HepG2 (cell line): ENCODE measurements around the gene CAPZB. TPM values are rescaled to one million over a fixed set of nuclear protein-coding genes. Genes with fewer than 3 reads are reported as not detected.

Source experiments
- ARID5B ChIP-seq: IDR thresholded peaks from 2 replicates; pipeline ENCODE4 v1.4.0; 2020; ENCODE audit warnings: mild to moderate bottlenecking, missing genetic modification reagents
- CAMTA2 ChIP-seq: sonication (generic); formaldehyde crosslinking; IDR thresholded peaks from 2 replicates; pipeline ENCODE4 v1.4.0; 2020; ENCODE audit warnings: mild to moderate bottlenecking, missing genetic modification reagents, borderline replicate concordance
- CEBPZ ChIP-seq: IDR thresholded peaks from 2 replicates; pipeline ENCODE4 v1.6.1; 2012; ENCODE audit warnings: low read length, improper control_type of control experiment
- NR1H2 ChIP-seq: sonication (generic); formaldehyde crosslinking; IDR thresholded peaks from 2 replicates; pipeline ENCODE4 v1.8.1; 2022; ENCODE audit warnings: low read depth, missing genetic modification reagents, borderline replicate concordance
- POLR2AphosphoS2 ChIP-seq: IDR thresholded peaks from 2 replicates; pipeline ENCODE4 v1.6.1; 2011; ENCODE audit warnings: low read depth, low read length, improper control_type of control experiment
- RBAK ChIP-seq: sonication (generic); formaldehyde crosslinking; IDR thresholded peaks from 2 replicates; pipeline ENCODE4 v1.5.1; 2020; ENCODE audit warnings: mild to moderate bottlenecking, missing genetic modification reagents
- SYNCRIP ChIP-seq: fragments of 200-400 bp; formaldehyde crosslinking; IDR thresholded peaks from 2 replicates; pipeline ENCODE4 v1.6.1; 2018; ENCODE audit warnings: mild to moderate bottlenecking, low read depth, low read length; ENCODE audit not compliant: insufficient read depth
- TRAFD1 ChIP-seq: sonication (generic); formaldehyde crosslinking; IDR thresholded peaks from 2 replicates; pipeline ENCODE4 v1.5.1; 2020; ENCODE audit warnings: missing genetic modification reagents, mild to moderate bottlenecking, borderline replicate concordance
- ZNF446 ChIP-seq: sonication (generic); formaldehyde crosslinking; IDR thresholded peaks from 2 replicates; pipeline ENCODE4 v1.5.0; 2020; ENCODE audit warnings: mild to moderate bottlenecking, missing genetic modification reagents
- ZNF503 ChIP-seq: sonication (generic); formaldehyde crosslinking; IDR thresholded peaks from 2 replicates; pipeline ENCODE4 v1.4.0; 2020; ENCODE audit warnings: missing genetic modification reagents
- ZNF556 ChIP-seq: sonication (generic); formaldehyde crosslinking; IDR thresholded peaks from 2 replicates; pipeline ENCODE4 v1.4.0; 2020; ENCODE audit warnings: mild to moderate bottlenecking, missing genetic modification reagents, borderline replicate concordance
- polyA plus RNA-seq, 8 experiments: library from polyadenylated mRNA; depleted of rRNA in 3 of 8; stranded (reverse) in 7 of 8; unstranded in 1 of 8; fragments of >200 nt; fragmentation: Illumina TruSeq in 4 of 8; extraction: Trizol in 4 of 8; gene quantifications; 2 replicates each; pipeline versions ENCODE4 v1.2.1 to v1.2.3, GENCODE V29; 2011 to 2016; ENCODE audit warnings: low read depth in 4 of 8, missing spikeins in 1 of 8, mixed read lengths in 1 of 8; ENCODE audit not compliant: insufficient read depth in 1 of 8
- total RNA-seq, 5 experiments: library from RNA; depleted of rRNA; stranded (reverse); fragments of >200 nt; fragmentation: Illumina TruSeq; extraction: Trizol; gene quantifications; 2 replicates each; pipeline ENCODE4 v1.2.3, GENCODE V29; 2016; ENCODE audit warnings: low read depth in 1 of 5
- TF ChIP-seq, protein P1 (sequence below): sonication (generic); formaldehyde crosslinking; IDR thresholded peaks from 2 replicates; pipeline ENCODE4 v1.4.0; 2020; ENCODE audit warnings: missing genetic modification reagents

The CAPZB gene
- total and polyA plus RNA-seq, 2 of the 13 experiments (the other 11 are each of a cell fraction or from before 2014, with no cell fraction given), result 58.9 to 76.9 TPM

GRCh38 chr1:19485362-19486187 lies at the start of gene CAPZB (continued):
- TF ChIP-seq SYNCRIP (no peak), ARID5B (CRISPR knock-in tag) (no peak), CEBPZ (no peak), ZNF446 (no peak), ZNF503 (CRISPR knock-in tag) (no peak), POLR2AphosphoS2 (no peak), NR1H2 (CRISPR knock-in tag) (no peak), ZNF556 (CRISPR knock-in tag) (no peak; the same call in 1 of the 2 replicates), TRAFD1 (no peak), RBAK (CRISPR knock-in tag) (no peak), CAMTA2 (CRISPR knock-in tag) (0 out of 2 replicates have a peak, but pooled peaks have one; percentile 41)
- TF ChIP-seq, protein P1, sequence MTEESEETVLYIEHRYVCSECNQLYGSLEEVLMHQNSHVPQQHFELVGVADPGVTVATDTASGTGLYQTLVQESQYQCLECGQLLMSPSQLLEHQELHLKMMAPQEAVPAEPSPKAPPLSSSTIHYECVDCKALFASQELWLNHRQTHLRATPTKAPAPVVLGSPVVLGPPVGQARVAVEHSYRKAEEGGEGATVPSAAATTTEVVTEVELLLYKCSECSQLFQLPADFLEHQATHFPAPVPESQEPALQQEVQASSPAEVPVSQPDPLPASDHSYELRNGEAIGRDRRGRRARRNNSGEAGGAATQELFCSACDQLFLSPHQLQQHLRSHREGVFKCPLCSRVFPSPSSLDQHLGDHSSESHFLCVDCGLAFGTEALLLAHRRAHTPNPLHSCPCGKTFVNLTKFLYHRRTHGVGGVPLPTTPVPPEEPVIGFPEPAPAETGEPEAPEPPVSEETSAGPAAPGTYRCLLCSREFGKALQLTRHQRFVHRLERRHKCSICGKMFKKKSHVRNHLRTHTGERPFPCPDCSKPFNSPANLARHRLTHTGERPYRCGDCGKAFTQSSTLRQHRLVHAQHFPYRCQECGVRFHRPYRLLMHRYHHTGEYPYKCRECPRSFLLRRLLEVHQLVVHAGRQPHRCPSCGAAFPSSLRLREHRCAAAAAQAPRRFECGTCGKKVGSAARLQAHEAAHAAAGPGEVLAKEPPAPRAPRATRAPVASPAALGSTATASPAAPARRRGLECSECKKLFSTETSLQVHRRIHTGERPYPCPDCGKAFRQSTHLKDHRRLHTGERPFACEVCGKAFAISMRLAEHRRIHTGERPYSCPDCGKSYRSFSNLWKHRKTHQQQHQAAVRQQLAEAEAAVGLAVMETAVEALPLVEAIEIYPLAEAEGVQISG, result peak; percentile 66
